Measurements from ENCODE around the gene HMX1. TPM values are rescaled to one million over a fixed set of nuclear protein-coding genes. Genes with fewer than 3 reads are reported as not detected.

HMX1 gene
- total RNA-seq, 2 experiments from 2014 or later = not detected

- Mint-ChIP-seq H3K27me3 (peaks cover 9% of the 10 kb centered on the region), H3K27ac (no peak overlapping the region), H3K4me1 (no peaks in the 10 kb centered on the region), H3K9me3 (ENCODE audit: low read depth) (peaks cover 3% of the 10 kb centered on the region), H3K36me3 (ENCODE audit: low read depth) (no peaks in the 10 kb centered on the region), H3K4me3 (no peak overlapping the region)
- DNase-seq = no peak
- intact Hi-C loops (cut with DNase I, micrococcal nuclease) = no loop called here
- ATAC-seq = no peak
- POLR2A ChIA-PET = no interaction called here
- CTCF ChIA-PET = no interaction called here
Observed at GRCh38 chr4:8848507-8849265, 23.0 kb downstream of the HMX1 start.

- POLR2A ChIA-PET = no interaction called here
- no peak overlapping the region for H3K4me3 Mint-ChIP-seq
Observed at GRCh38 chr4:8847764-8848163, 23.9 kb downstream of the HMX1 start.

DNA sequence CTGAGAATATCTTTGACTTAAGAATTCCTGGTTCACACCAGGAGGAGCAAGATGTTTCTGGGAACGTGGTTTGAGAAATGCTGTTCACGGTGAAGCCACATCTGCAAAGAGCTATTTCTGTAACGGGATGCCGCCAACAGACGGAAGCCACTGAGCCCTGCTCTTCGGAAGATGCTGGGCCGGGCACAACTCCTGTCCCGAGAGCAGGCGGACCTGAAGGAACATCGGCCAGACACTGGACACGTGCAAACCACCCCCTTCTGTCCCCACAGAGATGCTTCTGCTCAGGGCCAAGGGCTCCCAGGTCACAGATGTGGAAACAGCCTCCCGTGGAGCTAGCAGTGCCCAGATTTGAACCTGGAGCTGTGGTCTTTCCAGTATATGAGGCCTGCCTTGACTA is 24.3 kb downstream of the HMX1 start:
- Mint-ChIP-seq H3K27me3 (peaks cover 9% of the 10 kb centered on the region), H3K4me3 (no peak overlapping the region), H3K4me1 (no peaks in the 10 kb centered on the region), H3K27ac (no peak overlapping the region), H3K36me3 (ENCODE audit: low read depth) (no peaks in the 10 kb centered on the region), H3K9me3 (ENCODE audit: low read depth) (peaks cover 6% of the 10 kb centered on the region)
- POLR2A ChIA-PET = no interaction called here
- ATAC-seq = no peak
- CTCF ChIA-PET = interaction anchor here (0.8 kb wide), 1 partner anchor 511 kb away, joined by 5 read pairs; no protein-coding TSS in a partner anchor
- DNase-seq = no peak
- intact Hi-C loops (cut with DNase I, micrococcal nuclease) = no loop called here

More at GRCh38 chr4:8847764-8848163, 23.9 kb downstream of the HMX1 start:
- CTCF ChIA-PET = no interaction called here
- H3K4me1 Mint-ChIP-seq = no peaks in the 10 kb centered on the region
- H3K27me3 Mint-ChIP-seq = peaks cover 9% of the 10 kb centered on the region
- ATAC-seq (no peak), DNase-seq (no peak)
- no peak overlapping the region for H3K27ac Mint-ChIP-seq
- H3K36me3 Mint-ChIP-seq (ENCODE audit: low read depth) = no peaks in the 10 kb centered on the region
- intact Hi-C loops (cut with DNase I, micrococcal nuclease) = no loop called here
- peaks cover 6% of the 10 kb centered on the region for H3K9me3 Mint-ChIP-seq (ENCODE audit: low read depth)

DNA sequence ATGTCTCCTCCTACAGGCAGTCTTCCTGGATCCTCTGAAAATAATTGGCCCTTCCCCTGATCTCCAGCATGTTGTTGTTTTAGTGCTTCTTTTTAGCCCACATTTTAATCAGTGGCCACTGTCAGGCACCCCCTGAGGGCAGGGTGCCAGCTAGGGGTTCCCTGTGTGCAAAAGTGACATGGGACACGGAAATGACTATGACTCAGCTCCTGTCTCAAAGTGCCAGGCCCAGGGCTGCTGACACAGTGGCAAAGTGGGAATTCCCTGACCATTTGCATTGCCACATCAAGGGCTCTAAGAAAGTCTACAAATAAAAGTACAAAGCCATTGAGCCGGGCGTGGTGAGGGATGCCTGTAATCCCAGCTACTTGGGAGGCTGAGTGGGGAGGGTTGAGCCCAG is 24.8 kb downstream of the HMX1 start:
- no peak for ATAC-seq
- peaks cover 6% of the 10 kb centered on the region for H3K9me3 Mint-ChIP-seq (ENCODE audit: low read depth)

GRCh38 chr4:8846046-8846720 is 25.5 kb downstream of the HMX1 start:
- no peak overlapping the region for H3K4me3 Mint-ChIP-seq
- H3K27ac Mint-ChIP-seq = no peak overlapping the region
- ChIA-PET POLR2A (no interaction called here), CTCF (no interaction called here)
- no peaks in the 10 kb centered on the region for H3K4me1 Mint-ChIP-seq
- no peak for DNase-seq
- peaks cover 9% of the 10 kb centered on the region for H3K27me3 Mint-ChIP-seq
- intact Hi-C loops (cut with DNase I, micrococcal nuclease) = no loop called here
- no peak for ATAC-seq
- peaks cover 6% of the 10 kb centered on the region for H3K9me3 Mint-ChIP-seq (ENCODE audit: low read depth)
- H3K36me3 Mint-ChIP-seq (ENCODE audit: low read depth) = no peaks in the 10 kb centered on the region

More for the DNA sequence above, 24.8 kb downstream of the HMX1 start:
- POLR2A ChIA-PET = no interaction called here
- DNase-seq = no peak
- Mint-ChIP-seq H3K36me3 (ENCODE audit: low read depth) (no peaks in the 10 kb centered on the region), H3K27ac (no peak overlapping the region), H3K4me3 (no peak overlapping the region), H3K4me1 (no peaks in the 10 kb centered on the region), H3K27me3 (peaks cover 9% of the 10 kb centered on the region)
- intact Hi-C loops (cut with DNase I, micrococcal nuclease) = no loop called here
- CTCF ChIA-PET = interaction anchor here (0.8 kb wide), 1 partner anchor 510 kb away, joined by 5 read pairs; no protein-coding TSS in a partner anchor

GRCh38 chr4:8844976-8845690 is 26.5 kb downstream of the HMX1 start:
- CTCF ChIA-PET = no interaction called here
- ATAC-seq = no peak
- no peak for DNase-seq
- no peak overlapping the region for H3K4me3 Mint-ChIP-seq
- POLR2A ChIA-PET = no interaction called here
- H3K9me3 Mint-ChIP-seq (ENCODE audit: low read depth) = peaks cover 6% of the 10 kb centered on the region
- intact Hi-C loops (cut with DNase I, micrococcal nuclease) = no loop called here
- no peaks in the 10 kb centered on the region for H3K4me1 Mint-ChIP-seq
- H3K27ac Mint-ChIP-seq = no peak overlapping the region
- H3K36me3 Mint-ChIP-seq (ENCODE audit: low read depth) = no peaks in the 10 kb centered on the region
- peaks cover 9% of the 10 kb centered on the region for H3K27me3 Mint-ChIP-seq

DNA sequence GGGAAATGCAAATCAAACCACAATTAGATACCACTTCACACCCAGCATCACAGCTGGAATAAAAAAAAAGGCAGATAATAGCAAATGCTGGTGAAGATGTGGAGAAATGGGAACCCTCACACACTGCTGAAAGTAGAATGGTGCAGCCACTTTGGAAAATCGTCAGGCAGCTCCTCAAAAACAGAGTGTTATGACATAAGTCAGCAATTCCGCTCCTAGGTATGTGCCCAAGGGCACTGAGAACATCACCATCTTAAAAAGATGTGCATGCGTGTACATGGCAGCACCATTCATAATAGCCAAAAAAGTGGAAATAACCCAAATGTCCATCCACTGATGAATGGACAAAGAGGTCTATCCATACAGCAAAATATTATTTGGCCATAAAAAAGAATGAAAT is 28.0 kb downstream of the HMX1 start:
- Mint-ChIP-seq H3K9me3 (ENCODE audit: low read depth) (peaks cover 6% of the 10 kb centered on the region), H3K27ac (no peak overlapping the region), H3K4me3 (no peak overlapping the region), H3K27me3 (peaks cover 9% of the 10 kb centered on the region), H3K4me1 (no peaks in the 10 kb centered on the region), H3K36me3 (ENCODE audit: low read depth) (no peaks in the 10 kb centered on the region)
- no peak for DNase-seq
- ChIA-PET POLR2A (no interaction called here), CTCF (no interaction called here)
- intact Hi-C loops (cut with DNase I, micrococcal nuclease) = no loop called here
- no peak for ATAC-seq

DNA sequence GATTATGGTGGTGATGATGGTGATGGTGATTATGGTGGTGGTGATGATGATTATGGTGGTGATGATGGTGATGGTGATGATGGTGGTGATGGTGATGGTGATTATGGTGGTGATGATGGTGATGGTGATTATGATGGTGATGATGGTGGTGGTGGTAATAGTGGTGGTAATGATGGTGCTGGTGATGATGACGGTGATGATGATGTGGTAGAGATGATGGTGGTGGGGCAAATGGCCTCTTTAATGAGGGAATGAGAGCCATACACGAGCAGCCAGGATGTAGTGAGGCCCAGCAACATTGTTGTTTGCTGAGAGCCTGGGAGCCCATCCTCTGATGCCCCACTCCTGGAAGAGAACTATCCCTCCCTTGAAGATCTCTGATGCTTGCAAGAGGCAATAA is 29.0 kb downstream of the HMX1 start:
- no peaks in the 10 kb centered on the region for H3K36me3 Mint-ChIP-seq (ENCODE audit: low read depth)
- CTCF ChIA-PET = no interaction called here
- DNase-seq (no peak), ATAC-seq (no peak)
- no peak overlapping the region for H3K27ac Mint-ChIP-seq
- H3K27me3 Mint-ChIP-seq = peaks cover 9% of the 10 kb centered on the region
- intact Hi-C loops (cut with DNase I, micrococcal nuclease) = no loop called here
- no peaks in the 10 kb centered on the region for H3K4me1 Mint-ChIP-seq
- POLR2A ChIA-PET = no interaction called here
- H3K4me3 Mint-ChIP-seq = no peak overlapping the region
- H3K9me3 Mint-ChIP-seq (ENCODE audit: low read depth) = peaks cover 6% of the 10 kb centered on the region

DNA sequence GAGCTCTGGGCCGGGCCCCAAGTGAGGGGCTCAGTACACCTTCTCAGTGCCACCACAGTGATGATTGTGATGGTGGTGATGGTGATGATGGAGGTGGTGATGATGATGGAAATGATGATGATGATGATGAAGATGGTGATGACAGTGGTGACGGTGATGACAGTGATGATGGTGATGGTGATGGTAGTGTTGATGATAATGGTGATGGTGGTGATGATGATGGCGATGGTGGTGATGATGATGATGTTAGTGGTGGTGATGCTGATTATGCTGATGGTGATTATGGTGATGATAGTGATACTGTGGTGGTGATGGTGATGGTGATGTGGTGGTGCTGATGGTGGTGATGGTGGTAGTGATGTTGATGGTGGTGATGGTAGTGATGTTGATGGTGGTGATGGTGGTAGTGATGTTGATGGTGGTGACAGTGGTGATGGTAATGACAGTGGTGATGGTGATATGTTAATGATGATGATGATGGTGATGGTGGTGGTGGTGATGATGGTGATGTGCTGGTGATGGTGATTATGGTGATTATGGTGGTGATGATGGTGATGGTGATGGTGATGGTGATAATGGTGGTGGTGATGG is 29.9 kb downstream of the HMX1 start:
- POLR2A ChIA-PET = no interaction called here
- Mint-ChIP-seq H3K27ac (no peak overlapping the region), H3K4me1 (no peaks in the 10 kb centered on the region), H3K27me3 (peaks cover 8% of the 10 kb centered on the region), H3K36me3 (ENCODE audit: low read depth) (no peaks in the 10 kb centered on the region), H3K4me3 (no peak overlapping the region), H3K9me3 (ENCODE audit: low read depth) (peaks cover 6% of the 10 kb centered on the region)
- CTCF ChIA-PET = no interaction called here
- intact Hi-C loops (cut with DNase I, micrococcal nuclease) = no loop called here
- no peak for DNase-seq
- ATAC-seq = no peak

DNA sequence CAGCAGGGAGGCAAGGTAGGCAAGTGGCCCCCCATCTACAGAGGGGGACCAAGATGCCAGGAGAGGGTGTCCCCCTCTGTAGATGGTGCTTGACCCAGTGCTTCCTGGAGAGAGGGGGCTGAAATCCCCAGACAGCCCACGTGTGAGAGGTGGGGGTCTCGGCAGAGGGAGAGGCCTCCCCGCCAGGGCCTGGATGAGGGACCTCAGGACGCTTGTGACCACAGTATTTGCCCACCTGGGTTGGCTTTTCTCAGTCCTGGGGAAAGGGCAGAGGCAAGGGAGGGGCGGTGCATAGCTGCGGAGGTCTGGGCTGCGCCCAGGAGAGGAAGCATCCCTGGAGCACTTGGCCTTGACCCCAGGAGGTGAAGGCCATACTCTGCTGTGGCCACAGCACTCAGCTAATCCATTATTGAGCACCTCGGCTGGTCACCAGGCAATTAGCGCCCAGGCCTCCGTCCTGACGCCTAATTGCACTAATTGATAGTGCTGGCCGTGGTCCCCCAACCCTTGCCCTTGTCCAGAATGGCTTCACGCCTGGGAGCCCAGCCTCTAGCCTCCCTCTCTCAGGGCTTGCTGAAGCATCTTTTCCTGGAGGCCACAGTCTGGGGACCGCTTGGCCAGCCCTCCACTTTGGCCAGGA is 30.7 kb downstream of the HMX1 start:
- Mint-ChIP-seq H3K9me3 (ENCODE audit: low read depth) (peaks cover 6% of the 10 kb centered on the region), H3K4me3 (no peak overlapping the region), H3K36me3 (ENCODE audit: low read depth) (no peaks in the 10 kb centered on the region), H3K27ac (no peak overlapping the region), H3K27me3 (peaks cover 7% of the 10 kb centered on the region), H3K4me1 (no peaks in the 10 kb centered on the region)
- CTCF ChIA-PET = no interaction called here
- DNase-seq (no peak), ATAC-seq (no peak)
- POLR2A ChIA-PET = no interaction called here
- intact Hi-C loops (cut with DNase I, micrococcal nuclease) = no loop called here

GRCh38 chr4:8840006-8840793 is 31.4 kb downstream of the HMX1 start:
- intact Hi-C loops (cut with DNase I, micrococcal nuclease) = no loop called here
- CTCF ChIA-PET = no interaction called here
- Mint-ChIP-seq H3K27me3 (peaks cover 5% of the 10 kb centered on the region), H3K4me3 (no peak overlapping the region), H3K27ac (no peak overlapping the region), H3K36me3 (ENCODE audit: low read depth) (no peaks in the 10 kb centered on the region), H3K4me1 (no peaks in the 10 kb centered on the region), H3K9me3 (ENCODE audit: low read depth) (peaks cover 6% of the 10 kb centered on the region)
- no peak for ATAC-seq
- no peak for DNase-seq
- POLR2A ChIA-PET = no interaction called here

All from activated CD4-positive, alpha-beta T cell treated with anti-CD3 and anti-CD28 coated beads for 36 hours (primary cell).